HT-29 (cell line): ENCODE measurements around the gene CERS5. TPM values are rescaled to one million over a fixed set of nuclear protein-coding genes. Genes with fewer than 3 reads are reported as not detected.

ENCODE experiments used
- DNase-seq: peaks from one replicate; pipeline ENCODE4 v3.0.0-alpha.2; 2015; ENCODE audit warnings: low spot score
- total RNA-seq: library from RNA; depleted of rRNA; stranded (reverse); fragments of >200 nt; shearing (Covaris generic); gene quantifications from 2 replicates; pipeline ENCODE4 v1.2.3, GENCODE V29; 2014; rRNA removed

CERS5 gene
- total RNA-seq, 1 experiment from 2014 or later: 20.5 TPM

GRCh38 chr12:50079771-50080170 lies 87.4 kb downstream of the CERS5 start:
- no peak for DNase-seq

Other genes starting within 250 kb of the CERS5 start
- gene AQP2, start 216.6 kb downstream of the CERS5 start, total RNA-seq: 0.10 and 0.21 TPM in 2 replicates
- 109 and 110 TPM in 2 replicates for gene AQP5, start 205.5 kb downstream of the CERS5 start, total RNA-seq
- gene AQP6, start 194.4 kb downstream of the CERS5 start, total RNA-seq: 1.8 and 2.0 TPM in 2 replicates
- 51.6 and 55.9 TPM in 2 replicates for gene RACGAP1, start 141.9 kb downstream of the CERS5 start, total RNA-seq
- 6.7 and 7.0 TPM in 2 replicates for gene ASIC1, start 109.8 kb downstream of the CERS5 start, total RNA-seq
- 74.8 and 90.4 TPM in 2 replicates for gene SMARCD1, start 82.0 kb downstream of the CERS5 start, total RNA-seq
- 8.0 and 9.5 TPM in 2 replicates for gene GPD1, start 63.4 kb downstream of the CERS5 start, total RNA-seq
- gene COX14, start 55.1 kb downstream of the CERS5 start, total RNA-seq: 85.6 and 98.6 TPM in 2 replicates
- gene LIMA1, start 116.2 kb upstream of the CERS5 start, total RNA-seq: 81.4 and 91.1 TPM in 2 replicates
- not detected in 2 replicates for gene FAM186A, start 229.2 kb upstream of the CERS5 start, total RNA-seq
- gene LARP4, start 233.5 kb upstream of the CERS5 start, total RNA-seq: 15.7 and 18.9 TPM in 2 replicates